Kidney epithelial cell (primary cell): ENCODE measurements around the gene BMP7. TPM values are rescaled to one million over a fixed set of nuclear protein-coding genes. Genes with fewer than 3 reads are reported as not detected.

Experiments
- DNase-seq: peaks from one replicate; pipeline ENCODE4 v3.0.0-alpha.2; 2010; ENCODE audit warnings: low read depth
- H3K27me3 ChIP-seq: 2 replicates; pipeline ENCODE4 v1.6.0; 2011; ENCODE audit warnings: low read length; ENCODE audit not compliant: control insufficient read depth, insufficient read depth
- H3K36me3 ChIP-seq: 2 replicates; pipeline ENCODE4 v1.5.1; 2011; ENCODE audit warnings: low read length; ENCODE audit not compliant: control insufficient read depth, insufficient read depth
- H3K4me3 ChIP-seq: 2 replicates; pipeline ENCODE4 v1.5.1; 2011; ENCODE audit warnings: low read depth, mild to moderate bottlenecking, control low read depth, low read length
- CTCF ChIP-seq: IDR thresholded peaks from 2 replicates; pipeline ENCODE4 v1.5.1; 2011; ENCODE audit warnings: mild to moderate bottlenecking, moderate library complexity, low read length, control low read depth, inconsistent platforms; ENCODE audit not compliant: insufficient read depth, poor library complexity, severe bottlenecking
- total RNA-seq: library from RNA; depleted of rRNA; stranded (reverse); fragments of >200 nt; gene quantifications from 2 replicates; pipeline ENCODE4 v1.2.3, GENCODE V29; 2015

The BMP7 gene
- total RNA-seq, 1 donor from 2014 or later = 21.8 TPM

GRCh38 chr20:57146155-57146554, 120.3 kb downstream of the BMP7 start:
- Histone ChIP-seq H3K4me3 (no peak overlapping the region), H3K36me3 (no peaks in the 10 kb centered on the region), H3K27me3 (peaks cover 9% of the 10 kb centered on the region)
- TF ChIP-seq CTCF = no peak
- DNase-seq = no peak

- no peak for TF ChIP-seq CTCF
- no peaks in the 10 kb centered on the region for H3K36me3 ChIP-seq
- H3K4me3 ChIP-seq = no peak overlapping the region
- peaks cover 9% of the 10 kb centered on the region for H3K27me3 ChIP-seq
- no peak for DNase-seq
These were observed 121.3 kb downstream of the BMP7 start for GRCh38 chr20:57145089-57145631.

DNA sequence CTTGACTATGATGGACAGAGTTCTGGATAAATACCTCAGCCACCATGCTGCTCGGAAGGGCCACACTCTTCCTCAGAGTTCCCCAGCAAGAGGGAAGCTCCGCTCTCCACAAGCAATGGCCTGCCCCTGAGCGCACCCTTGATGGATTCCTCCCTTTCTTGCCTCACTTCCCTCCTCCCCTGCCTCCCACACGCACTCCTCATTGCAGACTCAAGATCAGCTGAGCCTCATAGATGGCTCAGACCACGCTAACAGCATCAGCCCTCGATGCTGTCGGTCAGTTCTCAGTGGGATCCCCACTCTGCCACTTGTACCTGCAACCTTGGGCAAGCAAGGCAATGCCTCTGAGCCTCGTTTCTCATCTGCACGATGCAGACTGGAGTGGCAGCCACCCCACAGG, 123.3 kb downstream of the BMP7 start:
- Histone ChIP-seq H3K36me3 (no peaks in the 10 kb centered on the region), H3K4me3 (no peak overlapping the region), H3K27me3 (peaks cover 5% of the 10 kb centered on the region)
- DNase-seq = no peak
- no peak for TF ChIP-seq CTCF

GRCh38 chr20:57142667-57143066, 123.8 kb downstream of the BMP7 start:
- Histone ChIP-seq H3K36me3 (no peaks in the 10 kb centered on the region), H3K4me3 (no peak overlapping the region), H3K27me3 (peaks cover under 1% of the 10 kb centered on the region)
- TF ChIP-seq CTCF = no peak
- no peak for DNase-seq

DNA sequence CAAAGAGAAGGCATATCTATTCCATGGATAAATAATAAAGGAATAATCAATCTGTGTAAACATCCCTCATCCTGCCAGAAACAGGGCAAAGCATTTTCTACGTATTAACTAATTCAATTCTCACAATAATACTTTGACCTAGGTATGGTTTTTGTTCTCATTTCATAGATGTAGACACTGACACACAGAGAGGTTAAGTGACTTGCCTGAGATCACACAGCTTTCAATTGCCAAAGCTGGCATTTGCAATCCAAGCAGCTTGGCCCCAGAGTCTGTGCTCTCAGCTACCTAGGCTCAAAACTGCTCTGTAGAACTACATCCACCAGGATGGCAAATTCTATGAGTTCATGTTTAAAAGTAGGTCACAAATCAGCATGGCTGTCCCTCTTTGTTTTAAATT, 124.9 kb downstream of the BMP7 start:
- H3K4me3 ChIP-seq = no peak overlapping the region
- DNase-seq = no peak
- H3K36me3 ChIP-seq = no peaks in the 10 kb centered on the region
- no peaks in the 10 kb centered on the region for H3K27me3 ChIP-seq
- no peak for TF ChIP-seq CTCF

- no peaks in the 10 kb centered on the region for H3K36me3 ChIP-seq
- TF ChIP-seq CTCF = no peak
- H3K27me3 ChIP-seq = no peaks in the 10 kb centered on the region
- no peak for DNase-seq
- no peak overlapping the region for H3K4me3 ChIP-seq
These were observed 126.0 kb downstream of the BMP7 start for GRCh38 chr20:57140416-57140965.
